ENCODE measurements around the gene KRT15. TPM values are rescaled to one million over a fixed set of nuclear protein-coding genes. Genes with fewer than 3 reads are reported as not detected.

The KRT15 gene
- total RNA-seq, 1 experiment from 2014 or later = 0.55 TPM

GRCh38 chr17:41516147-41516829 is 2.4 kb downstream of the KRT15 start:
- no peak for ATAC-seq

GRCh38 chr17:41513168-41513547 is 5.5 kb downstream of the KRT15 start:
- Mint-ChIP-seq H3K27me3 (ENCODE audit: low read depth) (no peaks in the 10 kb centered on the region; the same call in 1 of the 2 replicates), H3K27ac (no peak overlapping the region), H3K4me3 (no peak overlapping the region), H3K4me1 (peaks cover 24% of the 10 kb centered on the region), H3K36me3 (no peaks in the 10 kb centered on the region), H3K9me3 (no peaks in the 10 kb centered on the region)
- ChIA-PET POLR2A (no interaction called here), CTCF (interaction anchor here (0.9 to 15.4 kb wide), 3 partner anchors 9 to 36 kb away, joined by 3 to 116 read pairs (median 3); no protein-coding TSS in a partner anchor)
- no peak for ATAC-seq
- no peak for DNase-seq (ENCODE audit: low spot score)
- TF ChIP-seq ZNF138 (CRISPR knock-in tag; conservative IDR thresholded peaks at IDR 0.05) (no peak), ZNF219 (CRISPR knock-in tag; IDR thresholded peaks at IDR 0.05; ENCODE audit: borderline replicate concordance) (no peak), JUN (CRISPR knock-in tag; IDR thresholded peaks at IDR 0.05) (no peak), ZNF263 (CRISPR knock-in tag; IDR thresholded peaks at IDR 0.05; ENCODE audit: low read depth) (no peak), ZNF281 (CRISPR knock-in tag; IDR thresholded peaks at IDR 0.05) (no peak), NFATC4 (CRISPR knock-in tag; IDR thresholded peaks at IDR 0.05) (no peak), STAT6 (CRISPR knock-in tag; conservative IDR thresholded peaks at IDR 0.05; ENCODE audit: low read depth) (no peak), IRF1 (CRISPR knock-in tag; IDR thresholded peaks at IDR 0.05) (no peak), ZNF317 (CRISPR knock-in tag; IDR thresholded peaks at IDR 0.05; ENCODE audit: borderline replicate concordance, low read depth) (no peak), NR2C2 (CRISPR knock-in tag; IDR thresholded peaks at IDR 0.05) (no peak), OVOL2 (CRISPR knock-in tag; IDR thresholded peaks at IDR 0.05; ENCODE audit: borderline replicate concordance) (no peak), NR3C1 (CRISPR knock-in tag; conservative IDR thresholded peaks at IDR 0.05; ENCODE audit: low read depth) (no peak), ATF2 (CRISPR knock-in tag; IDR thresholded peaks at IDR 0.05; ENCODE audit: borderline replicate concordance, low read depth) (no peak), FOXK1 (CRISPR knock-in tag; IDR thresholded peaks at IDR 0.05) (no peak), ZNF232 (CRISPR knock-in tag; IDR thresholded peaks at IDR 0.05) (no peak), ZNF396 (CRISPR knock-in tag; IDR thresholded peaks at IDR 0.05; ENCODE audit: borderline replicate concordance) (no peak), TCF7 (CRISPR knock-in tag; IDR thresholded peaks at IDR 0.05; ENCODE audit: low read depth) (no peak), RELA (CRISPR knock-in tag; IDR thresholded peaks at IDR 0.05; ENCODE audit: borderline replicate concordance) (no peak), FOXP4 (CRISPR knock-in tag; IDR thresholded peaks at IDR 0.05) (no peak), TEAD4 (CRISPR knock-in tag; IDR thresholded peaks at IDR 0.05) (no peak)

More at GRCh38 chr17:41516147-41516829, 2.4 kb downstream of the KRT15 start:
- no peak for DNase-seq (ENCODE audit: low spot score)
- POLR2A ChIA-PET = no interaction called here
- TF ChIP-seq IRF1 (CRISPR knock-in tag; IDR thresholded peaks at IDR 0.05) (no peak), SMAD4 (CRISPR knock-in tag; IDR thresholded peaks at IDR 0.05) (no peak), CDX4 (CRISPR knock-in tag; IDR thresholded peaks at IDR 0.05; ENCODE audit: borderline replicate concordance) (no peak)
- no peaks in the 10 kb centered on the region for H3K9me3 Mint-ChIP-seq
- CTCF ChIA-PET = interaction anchor here (0.8 to 15.4 kb wide), 4 partner anchors 33 to 146 kb away, joined by 3 to 116 read pairs (median 8); no protein-coding TSS in a partner anchor
- no peak overlapping the region for H3K4me3 Mint-ChIP-seq
- no peak overlapping the region for H3K27ac Mint-ChIP-seq
- no peaks in the 10 kb centered on the region for H3K27me3 Mint-ChIP-seq (ENCODE audit: low read depth)
- no peaks in the 10 kb centered on the region for H3K36me3 Mint-ChIP-seq
- peaks cover 21% of the 10 kb centered on the region for H3K4me1 Mint-ChIP-seq

All from WTC11 (cell line).